ENCODE data around the gene FBXL5.
"Not testable (repeated sequence)": the region's sequence is repeated elsewhere in the genome, so short reads cannot be mapped to it uniquely, and the experiment has no call there.

FBXL5 gene

DNA sequence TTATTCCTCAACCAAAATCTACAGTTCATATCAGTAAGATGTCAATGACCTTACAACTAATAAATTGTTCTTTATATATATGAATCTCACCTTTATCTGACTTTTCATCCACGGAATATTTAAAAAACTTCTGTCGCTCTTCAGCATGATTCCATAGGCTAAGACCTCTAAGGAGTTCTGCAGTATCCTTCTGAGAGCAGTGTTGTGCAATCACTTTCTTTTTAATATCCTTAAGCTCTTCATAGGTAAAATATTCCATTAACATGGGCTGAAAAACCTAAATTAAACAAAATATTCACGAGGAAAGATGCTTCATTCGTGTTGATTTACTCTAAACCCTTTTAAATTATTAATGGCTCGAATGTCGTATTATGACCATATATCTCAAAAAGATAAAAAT lies 16.7 kb downstream of the FBXL5 start:
- no peak for DNase-seq

- DNase-seq: no peak
These were observed 18.3 kb downstream of the FBXL5 start for GRCh38 chr4:15636818-15637217.

DNA sequence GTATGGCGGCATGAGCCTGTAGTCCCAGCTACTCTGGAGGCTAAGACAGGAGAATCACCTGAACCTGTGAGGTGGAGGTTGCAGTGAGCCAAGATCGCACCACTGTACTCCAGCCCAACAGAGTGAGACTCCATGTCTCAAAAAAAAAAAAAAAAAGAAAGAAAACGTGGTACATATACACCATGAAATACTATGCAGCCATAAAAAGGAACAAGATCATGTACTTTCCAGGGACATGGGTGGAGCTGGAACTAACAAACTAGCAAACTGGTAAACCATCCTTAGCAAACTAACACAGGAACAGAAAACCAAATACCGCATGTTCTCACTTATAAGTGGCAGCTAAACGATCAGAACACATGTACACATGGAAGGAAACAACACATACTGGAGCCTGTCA lies 37.8 kb downstream of the FBXL5 start:
- DNase-seq: not testable (repeated sequence)

- not testable (repeated sequence) for DNase-seq
These were observed 40.3 kb downstream of the FBXL5 start for GRCh38 chr4:15614891-15615290.

DNA sequence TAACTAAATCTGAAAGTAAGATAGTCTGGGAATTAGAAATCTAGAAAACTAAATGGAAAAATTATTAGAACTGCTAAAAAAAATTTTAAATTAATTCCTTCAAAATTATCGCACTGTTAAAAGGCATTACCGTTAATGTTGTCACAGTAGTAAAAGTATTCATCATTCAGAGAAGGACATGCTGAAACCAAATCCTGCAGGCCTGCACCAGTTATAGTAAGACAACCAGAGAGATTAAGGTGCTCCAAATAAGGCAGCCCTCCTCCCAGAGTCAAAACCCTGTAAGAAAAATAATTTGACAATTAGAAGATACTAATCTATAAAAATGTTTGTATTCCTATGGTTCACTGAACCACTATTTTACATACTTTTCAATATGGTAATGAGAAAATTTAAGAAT lies 43.0 kb downstream of the FBXL5 start:
- DNase-seq: no peak

DNA sequence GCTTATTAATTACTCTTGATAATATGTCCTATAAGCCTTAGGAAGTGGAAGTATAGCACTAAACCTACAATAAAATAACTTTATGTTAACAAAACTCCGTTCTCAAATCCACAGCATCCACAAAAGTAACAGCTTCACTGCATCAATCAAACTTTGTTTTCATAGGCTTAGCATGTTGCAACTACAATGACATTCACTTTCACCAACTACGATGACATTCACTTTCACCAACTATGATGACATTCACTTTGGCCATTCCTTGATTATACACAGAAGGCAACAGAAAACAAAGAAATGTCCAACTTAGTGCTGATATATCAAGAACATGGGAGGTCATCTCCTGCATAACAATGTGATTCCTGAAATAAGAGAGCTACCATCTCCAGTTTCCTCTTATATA lies 44.3 kb downstream of the FBXL5 start:
- no peak for DNase-seq

- DNase-seq: no peak
These were observed 49.6 kb downstream of the FBXL5 start for GRCh38 chr4:15605537-15605936.

- DNase-seq: no peak
These were observed 53.3 kb downstream of the FBXL5 start for GRCh38 chr4:15601862-15602261.

DNA sequence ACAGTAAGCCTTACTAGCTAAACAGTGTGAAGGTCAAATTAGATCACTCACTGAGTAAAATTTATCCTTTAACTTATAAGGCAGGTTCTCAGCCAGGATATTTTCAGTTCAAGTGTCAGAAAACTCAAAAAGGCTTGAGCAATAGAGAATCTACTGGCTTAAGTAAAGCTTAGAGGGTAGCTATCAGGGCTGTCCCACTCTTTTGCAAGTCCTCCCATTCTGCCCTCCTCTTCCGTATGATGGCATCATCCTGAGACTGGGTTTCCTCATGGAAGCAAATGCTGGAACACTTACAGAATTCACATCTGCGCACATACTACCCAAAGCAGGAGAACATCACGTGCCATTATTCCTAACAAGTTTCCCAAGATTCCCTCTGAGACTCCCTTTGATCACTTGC lies 55.0 kb downstream of the FBXL5 start:
- no peak for DNase-seq

- DNase-seq: no peak
These were observed 56.5 kb downstream of the FBXL5 start for GRCh38 chr4:15598644-15599043.

DNA sequence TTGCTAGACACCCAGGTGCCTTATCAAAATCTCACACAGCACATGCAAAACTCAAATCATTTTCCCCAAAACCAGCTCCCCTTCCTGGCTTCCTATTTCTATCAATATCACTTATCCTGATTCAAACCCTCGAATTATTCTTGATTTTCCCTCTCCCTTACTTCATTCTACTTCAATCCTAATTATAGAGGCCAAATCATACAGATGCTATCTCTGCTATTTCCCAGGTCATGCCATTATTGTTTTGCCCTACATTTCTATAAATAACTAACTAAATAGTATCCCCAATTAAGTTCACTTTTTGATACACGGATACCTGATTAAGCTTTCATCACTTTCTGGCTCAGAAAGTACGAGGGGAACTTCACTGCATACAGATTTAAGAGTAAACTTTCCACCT lies 62.4 kb downstream of the FBXL5 start:
- no peak for DNase-seq

DNA sequence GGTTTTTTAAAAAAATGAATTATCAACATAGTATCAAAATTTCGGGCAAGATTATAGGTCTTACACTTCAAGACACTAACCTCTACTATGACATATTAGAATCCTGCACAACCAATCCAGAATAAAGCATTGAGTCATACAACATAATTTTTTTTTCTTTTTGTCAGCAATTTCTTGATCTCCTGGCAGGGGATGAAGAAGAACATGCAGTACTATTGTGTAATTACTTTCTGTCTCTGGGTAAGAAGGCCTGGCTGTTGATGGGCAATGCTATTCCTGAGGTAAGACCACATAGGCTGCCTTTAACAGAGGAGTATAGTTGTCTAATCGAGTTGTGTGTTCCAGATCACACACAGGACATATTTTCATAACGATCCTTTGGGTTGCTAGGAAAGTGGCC lies 67.5 kb downstream of the FBXL5 start:
- DNase-seq: no peak

- no peak for DNase-seq
These were observed 69.1 kb downstream of the FBXL5 start for GRCh38 chr4:15586066-15586465.

- DNase-seq: no peak
These were observed 69.8 kb downstream of the FBXL5 start for GRCh38 chr4:15585331-15585730.

- DNase-seq: no peak
These were observed 70.4 kb downstream of the FBXL5 start for GRCh38 chr4:15584785-15585184.

GRCh38 chr4:15577508-15577907 lies 77.6 kb downstream of the FBXL5 start:
- no peak for DNase-seq

DNA sequence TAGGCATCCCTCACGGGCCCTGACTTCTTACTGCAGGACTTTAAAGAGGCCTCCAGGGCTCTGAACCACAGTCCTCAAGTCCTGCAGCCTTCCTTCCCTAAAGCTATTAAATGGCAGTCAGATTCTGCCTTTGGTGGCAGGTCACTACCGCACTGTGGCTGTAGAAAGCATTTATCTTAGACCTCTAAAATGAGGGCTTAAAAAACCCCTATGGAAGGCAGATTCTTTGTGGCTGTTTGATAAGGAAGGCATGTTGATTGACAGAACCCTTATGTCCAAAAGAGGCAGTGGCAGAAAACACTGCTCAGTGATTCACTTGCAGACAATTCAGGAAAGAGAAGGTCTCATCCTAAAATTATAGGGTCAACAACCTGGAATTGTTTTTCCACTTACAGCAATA lies 79.2 kb downstream of the FBXL5 start:
- DNase-seq: no peak

- DNase-seq: no peak
These were observed 85.4 kb downstream of the FBXL5 start for GRCh38 chr4:15569746-15570145.

GRCh38 chr4:15568821-15569220 lies 86.3 kb downstream of the FBXL5 start:
- no peak for DNase-seq

DNA sequence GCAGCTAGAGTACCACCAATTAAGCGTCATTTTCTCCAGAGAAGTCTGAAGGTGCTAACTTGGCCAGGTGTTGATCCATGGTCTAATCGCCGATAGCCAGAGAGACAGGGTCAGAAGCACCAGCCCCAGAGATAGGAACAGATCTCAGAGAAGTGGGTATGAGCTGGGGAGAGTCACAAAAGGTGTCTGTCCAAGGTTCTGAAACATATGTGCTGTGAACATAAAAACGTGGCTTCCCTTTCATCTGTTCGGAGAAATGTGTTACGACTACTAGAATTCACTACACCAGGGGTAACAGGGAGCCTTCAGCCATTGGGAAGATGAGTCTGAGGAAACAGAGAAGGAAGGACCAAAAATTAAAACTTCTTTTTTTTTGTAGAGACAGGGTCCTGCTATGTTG lies 91.3 kb downstream of the FBXL5 start:
- no peak for DNase-seq

DNA sequence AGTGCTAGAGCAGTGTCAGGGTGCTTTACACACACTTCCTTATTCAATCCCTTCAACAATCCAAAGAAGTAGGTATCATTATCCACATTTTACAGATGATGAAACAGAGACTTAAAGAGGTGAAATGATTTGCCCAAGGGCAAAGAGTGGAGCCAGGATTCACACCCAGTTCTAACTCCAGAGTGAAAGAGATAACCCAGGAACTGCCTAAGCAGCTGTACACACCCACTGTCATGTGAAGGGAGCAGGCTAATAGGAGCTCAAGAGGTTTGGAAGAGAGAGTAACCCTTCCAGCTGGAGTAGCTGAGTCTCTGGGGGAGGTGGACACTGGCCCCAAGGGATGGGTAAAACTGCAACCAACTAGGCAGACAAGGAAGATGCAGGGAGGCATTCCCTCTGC lies 92.5 kb downstream of the FBXL5 start:
- DNase-seq: no peak

GRCh38 chr4:15562114-15562513 lies 93.0 kb downstream of the FBXL5 start:
- no peak for DNase-seq

DNA sequence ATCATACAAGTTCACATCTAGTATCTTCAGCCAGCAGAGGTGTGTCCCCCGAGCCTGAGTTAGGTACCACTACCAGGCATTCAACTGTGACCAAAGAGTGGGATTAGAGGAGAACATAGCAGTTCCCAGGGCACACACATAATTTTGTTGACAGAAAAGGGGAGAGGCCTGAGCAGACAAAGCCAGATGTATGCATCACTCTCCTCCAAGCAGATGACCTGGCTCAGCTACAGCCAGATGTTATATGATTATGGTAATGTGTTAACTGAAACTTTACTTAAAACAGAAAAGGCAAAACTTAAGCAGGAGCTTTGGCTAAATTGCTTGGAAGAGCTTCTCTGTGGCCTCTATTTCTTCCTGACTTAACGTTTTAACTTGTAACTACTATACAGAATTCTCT lies 96.6 kb downstream of the FBXL5 start:
- DNase-seq: no peak

DNA sequence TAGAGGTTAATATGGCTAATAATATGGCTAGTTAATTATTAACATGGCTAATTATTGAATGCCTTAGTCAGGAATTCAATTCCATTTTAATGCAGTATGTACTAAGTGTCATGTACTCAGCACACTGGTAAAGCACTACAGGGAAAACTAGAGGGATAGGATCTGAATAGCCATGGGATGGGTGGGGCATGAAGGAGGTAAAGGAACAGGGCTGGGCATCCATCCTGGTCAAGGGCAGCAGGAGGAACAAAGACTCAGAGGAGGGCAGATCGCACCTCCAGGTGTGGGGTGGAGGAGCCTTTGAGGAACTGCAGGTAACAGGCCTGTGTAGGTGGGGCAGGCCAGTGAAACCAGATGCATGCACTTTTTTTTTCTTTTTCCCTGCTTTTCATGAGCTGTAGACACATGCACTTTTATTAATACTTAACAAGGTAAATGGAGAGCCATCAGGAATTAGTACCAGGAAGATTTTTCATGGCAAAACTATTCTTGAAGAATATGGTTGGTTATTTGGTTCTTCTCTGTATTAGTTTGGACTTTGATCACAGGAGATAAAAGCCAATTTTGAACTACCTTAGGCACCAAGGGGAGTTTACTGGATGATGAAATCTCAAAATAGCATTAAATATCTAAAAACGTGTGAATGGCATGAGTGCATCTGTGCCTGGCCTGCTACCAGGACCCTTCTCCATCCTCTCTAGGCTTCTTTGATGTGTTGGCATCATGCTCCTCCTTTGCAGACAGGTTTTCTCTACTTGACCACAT lies 97.2 kb downstream of the FBXL5 start:
- no peak for DNase-seq

DNA sequence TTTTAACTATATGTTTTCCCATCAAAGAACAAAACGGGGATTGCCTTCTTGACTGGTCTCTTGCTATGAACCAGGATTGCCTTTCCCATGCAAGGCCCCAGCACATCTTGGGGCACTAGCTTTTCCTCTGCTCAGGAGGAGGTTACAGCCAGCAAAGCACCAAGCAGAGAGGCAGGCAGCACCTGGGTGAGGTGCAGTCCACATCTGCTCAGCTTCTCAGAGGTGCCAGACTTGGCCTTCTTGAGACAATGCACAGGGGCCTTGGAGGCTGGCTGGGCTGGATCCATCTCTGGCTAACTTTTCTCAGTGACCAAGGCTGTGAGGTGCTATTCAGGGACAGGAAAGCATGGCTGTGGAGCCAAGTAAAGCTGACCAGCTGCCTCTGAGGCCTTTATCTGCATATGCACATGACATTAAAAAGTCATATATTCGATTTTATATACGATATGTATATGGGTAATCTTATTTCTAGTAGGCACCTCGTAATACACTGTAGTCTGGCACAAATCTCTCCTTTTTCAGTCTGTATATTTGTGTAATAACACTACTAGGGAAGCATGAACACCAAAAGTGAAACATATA lies 98.6 kb downstream of the FBXL5 start:
- no peak for DNase-seq

Measured in NCI-H446 (cell line).